HG03521 (cell line): ENCODE results near the gene ARHGEF1.

Experiments
- ATAC-seq: cut with Tn5 transposase; IDR thresholded peaks from one replicate; pipeline ENCODE4 v1.9.1; 2021; ENCODE audit warnings: mild to moderate bottlenecking, moderate library complexity; ENCODE audit not compliant: unreplicated experiment

Gene ARHGEF1

DNA sequence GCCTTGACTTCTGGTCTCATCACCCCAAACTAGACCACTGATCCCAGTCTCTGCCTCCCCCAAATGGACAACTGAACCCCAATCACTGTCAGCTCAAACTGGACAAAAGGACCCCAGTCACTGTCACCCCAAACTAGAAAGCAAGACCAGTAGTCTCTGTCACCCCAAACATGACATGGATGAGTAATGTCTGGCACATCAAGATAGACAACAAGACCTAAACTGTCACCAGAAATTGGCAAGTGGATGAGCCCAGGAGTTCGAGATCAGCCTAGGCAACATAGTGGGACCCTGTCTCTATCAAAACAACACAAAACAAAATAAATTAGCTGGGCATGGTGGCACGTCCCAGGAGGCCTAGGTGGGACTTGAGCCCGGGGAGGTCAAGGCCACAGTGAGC, 64.1 kb downstream of the ARHGEF1 start:
- no peak for ATAC-seq

GRCh38 chr19:41951686-41952172, 68.7 kb downstream of the ARHGEF1 start:
- ATAC-seq = no peak

- ATAC-seq = no peak
These were observed 72.5 kb downstream of the ARHGEF1 start for GRCh38 chr19:41955521-41955920.

DNA sequence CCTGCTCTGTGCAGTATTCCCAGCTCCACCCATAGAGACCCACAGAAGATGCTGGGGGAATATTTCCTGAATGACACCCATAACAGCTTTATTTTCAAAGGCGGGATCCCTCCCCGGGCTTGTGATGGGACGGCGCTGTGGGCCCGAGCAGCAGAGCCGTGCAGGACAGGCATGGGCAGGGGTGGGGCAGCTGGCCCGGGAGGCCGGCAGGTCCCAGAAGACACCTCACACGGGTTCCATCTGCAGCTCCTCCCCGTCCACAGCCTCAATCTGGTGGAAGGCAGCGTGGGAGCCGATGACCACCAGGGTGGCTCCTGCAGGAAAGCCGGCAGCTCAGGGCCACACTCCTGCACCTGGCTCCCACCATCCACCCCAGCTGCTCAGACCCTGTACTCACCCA, 73.6 kb downstream of the ARHGEF1 start:
- ATAC-seq = no peak
